ENCODE data around the gene PPP6R2.

GRCh38 chr22:50326956-50327710 lies 16.0 kb upstream of the PPP6R2 start, which contains the start of gene DENND6B:
- TF ChIP-seq CTCF (IDR thresholded peaks at IDR 0.05) (peak in 5 of 6 experiments; percentile 30 to 92 (median 88)), POLR2A (IDR thresholded peaks at IDR 0.05) (peak in 2 of 4 donors; percentile 20 to 48)
